GM20000 (cell line): ENCODE data around the gene POLR2J3.
"Not testable (repeated sequence)": the region's sequence is repeated elsewhere in the genome, so short reads cannot be mapped to it uniquely, and the experiment has no call there.

Experiments
- DNase-seq: peaks from one replicate; pipeline ENCODE4 v3.0.0; 2012; ENCODE audit warnings: low spot score
- CTCF ChIP-seq: IDR thresholded peaks from 2 replicates; pipeline ENCODE4 v1.5.1; 2012; ENCODE audit warnings: mild to moderate bottlenecking, control low read depth; ENCODE audit errors: extremely low read depth, missing control alignments

POLR2J3 gene

GRCh38 chr7:102572261-102573239, at the start of gene POLR2J3:
Gene POLR2J3 (minus strand): TSS chr7:102572583. CDS start chr7:102572521, 62 bp downstream.
- not testable (repeated sequence) for DNase-seq
- peak; percentile 49 for TF ChIP-seq CTCF

- not testable (repeated sequence) for DNase-seq
Observed at GRCh38 chr7:102618122-102618521, 45.7 kb upstream of the POLR2J3 start.

- DNase-seq: not testable (repeated sequence)
Observed at GRCh38 chr7:102616507-102617125, 44.2 kb upstream of the POLR2J3 start, which contains the start of gene RASA4. Gene RASA4 (minus strand): TSS chr7:102616756. CDS start chr7:102616689, 67 bp downstream.

GRCh38 chr7:102615930-102616329, 43.5 kb upstream of the POLR2J3 start:
- DNase-seq: not testable (repeated sequence)

- DNase-seq: not testable (repeated sequence)
Observed at GRCh38 chr7:102614873-102615272, 42.5 kb upstream of the POLR2J3 start.

GRCh38 chr7:102614346-102614697, 41.9 kb upstream of the POLR2J3 start:
- DNase-seq: not testable (repeated sequence)

- DNase-seq: not testable (repeated sequence)
Observed at GRCh38 chr7:102613575-102614345, 41.4 kb upstream of the POLR2J3 start.

GRCh38 chr7:102611675-102612325, 39.4 kb upstream of the POLR2J3 start:
- not testable (repeated sequence) for DNase-seq

GRCh38 chr7:102611013-102611674, 38.8 kb upstream of the POLR2J3 start:
- not testable (repeated sequence) for DNase-seq

GRCh38 chr7:102610441-102610840, 38.1 kb upstream of the POLR2J3 start:
- not testable (repeated sequence) for DNase-seq

GRCh38 chr7:102609734-102610133, 37.4 kb upstream of the POLR2J3 start:
- DNase-seq: not testable (repeated sequence)

GRCh38 chr7:102606848-102607247, 34.5 kb upstream of the POLR2J3 start:
- DNase-seq: not testable (repeated sequence)

- not testable (repeated sequence) for DNase-seq
Observed at GRCh38 chr7:102604431-102605145, 32.2 kb upstream of the POLR2J3 start.

GRCh38 chr7:102602317-102602716, 29.9 kb upstream of the POLR2J3 start:
- not testable (repeated sequence) for DNase-seq

- not testable (repeated sequence) for DNase-seq
Observed at GRCh38 chr7:102599699-102600098, 27.3 kb upstream of the POLR2J3 start.

GRCh38 chr7:102596036-102596435, 23.7 kb upstream of the POLR2J3 start:
- DNase-seq: not testable (repeated sequence)

- not testable (repeated sequence) for DNase-seq
Observed at GRCh38 chr7:102593637-102594334, 21.4 kb upstream of the POLR2J3 start.
